ENCODE results near the gene DLG2.
"Not testable (repeated sequence)": the region's sequence is repeated elsewhere in the genome, so short reads cannot be mapped to it uniquely, and the experiment has no call there.

DLG2 gene

DNA sequence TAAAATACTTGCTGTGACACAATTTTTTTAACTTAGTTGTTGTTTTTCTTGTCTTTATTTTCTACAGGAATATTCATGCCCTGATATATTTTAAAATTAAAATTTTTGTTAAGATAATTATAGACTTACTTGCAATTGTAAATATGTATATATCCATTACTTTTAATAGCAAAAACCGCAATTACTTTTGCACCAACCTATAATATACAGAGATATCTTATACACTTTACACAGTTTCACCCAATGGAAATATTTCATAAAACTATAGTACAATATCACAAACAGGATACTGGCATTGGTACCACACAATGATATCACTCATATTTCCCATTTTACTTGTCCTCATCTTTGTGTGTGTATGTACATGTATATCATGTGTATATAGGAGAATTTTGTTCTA, 188.8 kb downstream of the DLG2 start:
- DNase-seq = no peak

GRCh38 chr11:85431319-85431718, 195.8 kb downstream of the DLG2 start:
- DNase-seq = no peak

- DNase-seq = no peak
These were observed 203.3 kb downstream of the DLG2 start for GRCh38 chr11:85423794-85424193.

GRCh38 chr11:85423316-85423715, 203.8 kb downstream of the DLG2 start:
- peak; percentile 16 for DNase-seq

DNA sequence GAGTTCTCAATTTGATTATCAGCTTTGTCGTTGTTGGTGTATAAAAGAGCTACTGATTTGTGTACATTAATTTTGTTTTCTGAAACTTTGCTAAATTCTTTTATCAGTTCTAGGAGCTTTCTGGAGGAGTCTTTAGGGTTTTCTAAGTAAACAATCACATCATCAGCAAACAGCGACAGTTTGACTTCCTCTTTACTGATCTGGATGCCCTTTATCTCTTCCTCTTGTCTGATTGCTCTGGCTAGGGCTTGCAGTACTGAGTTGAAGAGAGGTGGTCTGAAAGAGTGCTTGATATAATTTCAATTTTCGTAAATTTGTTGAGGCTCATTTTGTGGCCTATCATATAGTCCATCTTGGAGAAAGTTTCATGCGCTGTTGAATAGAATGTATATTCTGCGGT, 213.0 kb downstream of the DLG2 start:
- DNase-seq = no peak

DNA sequence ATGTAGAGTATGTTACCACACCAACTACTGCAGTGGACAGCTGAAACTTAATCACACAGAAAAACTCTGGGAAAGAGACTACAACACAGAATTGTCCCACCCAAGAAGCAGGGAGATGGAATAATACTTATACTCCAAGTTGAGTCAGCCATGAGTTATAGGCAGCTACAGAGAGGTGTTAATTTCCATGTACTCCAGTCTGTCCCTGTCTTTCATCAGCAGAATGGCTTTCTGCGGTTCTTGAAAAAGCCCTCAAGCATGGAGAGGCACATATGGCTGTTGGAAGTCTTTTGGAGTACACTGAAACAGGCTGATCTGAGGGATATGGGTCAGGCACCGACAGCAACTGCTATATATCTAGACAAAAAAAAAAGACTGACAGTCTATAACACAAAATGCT, 219.5 kb downstream of the DLG2 start:
- DNase-seq = peak; percentile 76

DNA sequence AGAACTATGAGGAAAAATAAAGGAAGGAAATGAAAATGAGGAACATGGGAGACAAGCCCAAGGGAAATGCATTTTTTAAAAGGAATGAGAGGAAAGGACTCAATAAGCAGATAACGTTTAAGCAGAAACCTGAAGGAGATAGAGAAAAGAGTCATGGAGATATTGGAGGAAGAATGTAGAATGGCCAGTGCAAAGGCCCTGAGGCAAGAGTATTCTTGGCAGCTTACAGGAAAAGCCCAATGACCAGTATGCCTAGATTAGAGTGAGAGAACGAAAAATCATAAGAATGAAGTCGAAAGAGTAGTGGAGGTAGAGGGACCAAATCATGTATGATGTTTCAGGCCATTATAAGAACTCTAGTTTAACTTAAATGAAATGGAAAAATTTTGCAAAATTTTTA, 220.3 kb downstream of the DLG2 start:
- no peak for DNase-seq

GRCh38 chr11:85406316-85406715, 220.8 kb downstream of the DLG2 start:
- DNase-seq = no peak

DNA sequence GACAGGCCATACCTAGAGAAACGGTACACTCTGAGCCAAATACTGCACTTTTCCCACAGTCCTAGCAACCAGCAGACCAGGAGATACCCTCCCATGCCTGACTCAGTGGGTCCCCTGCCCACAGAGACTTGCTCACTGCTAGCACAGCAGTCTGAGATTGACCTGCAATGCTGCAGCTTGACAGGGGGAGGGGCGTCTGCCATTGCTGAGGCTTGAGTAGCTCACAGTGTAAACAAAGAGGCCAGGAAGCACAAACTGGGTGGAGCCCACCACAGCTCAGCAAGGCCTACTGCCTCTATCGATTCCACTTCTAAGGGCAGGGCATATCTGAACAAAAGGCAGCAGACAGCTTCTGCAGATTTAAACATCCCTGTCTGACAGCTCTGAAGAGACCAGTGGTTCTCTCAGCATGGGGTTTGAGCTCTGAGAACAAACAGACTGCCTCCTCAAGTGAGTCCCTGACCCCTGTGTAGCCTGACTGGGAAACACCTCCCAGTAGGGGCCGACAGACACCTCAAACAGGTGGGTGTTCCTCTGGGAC, 231.6 kb downstream of the DLG2 start:
- not testable (repeated sequence) for DNase-seq

GRCh38 chr11:85394283-85394682, 232.9 kb downstream of the DLG2 start:
- DNase-seq = no peak

DNA sequence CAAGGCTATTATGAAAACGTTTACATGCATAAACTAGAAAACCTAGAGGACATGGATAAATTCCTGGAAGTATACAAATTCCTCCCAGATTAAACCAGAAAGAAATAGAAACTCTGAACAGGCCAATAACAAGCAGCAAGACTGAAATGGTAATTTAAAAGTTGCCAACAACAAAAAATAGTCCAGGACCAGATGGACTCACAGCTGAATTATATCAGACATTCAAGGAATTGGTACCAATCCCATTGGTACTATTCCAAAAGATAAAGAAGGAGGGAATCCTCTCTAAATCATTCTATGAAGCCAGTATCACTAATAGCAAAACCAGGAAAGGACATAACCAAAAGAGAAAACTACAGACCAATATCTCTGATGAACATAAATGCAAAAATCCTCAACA, 236.0 kb downstream of the DLG2 start:
- no peak for DNase-seq

DNA sequence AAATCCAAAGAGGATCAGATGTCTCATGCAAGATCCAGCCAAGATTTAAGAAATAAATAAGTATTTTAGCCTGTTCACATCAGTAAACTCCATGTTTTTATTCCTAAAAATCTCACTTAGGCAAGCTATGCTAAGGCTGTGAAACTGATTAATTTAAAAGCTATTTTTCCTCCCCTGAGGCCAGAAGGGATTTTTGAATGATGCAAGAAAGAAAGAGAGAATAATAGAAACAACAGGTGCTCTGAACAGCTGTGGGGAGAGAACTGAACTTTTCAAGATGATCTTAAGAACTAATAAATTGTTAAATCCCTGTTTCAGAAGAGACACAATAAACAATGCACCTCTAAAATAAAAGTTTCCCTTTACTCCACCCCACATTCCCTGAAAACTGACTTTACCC, 241.6 kb downstream of the DLG2 start:
- DNase-seq = no peak

- DNase-seq = no peak
These were observed 242.0 kb downstream of the DLG2 start for GRCh38 chr11:85385111-85385510.

GRCh38 chr11:85379066-85379465, 248.1 kb downstream of the DLG2 start:
- DNase-seq = no peak

- no peak for DNase-seq
These were observed 249.2 kb downstream of the DLG2 start for GRCh38 chr11:85377901-85378300.

- no peak for DNase-seq
These were observed 267.3 kb downstream of the DLG2 start for GRCh38 chr11:85359859-85360258.

DNA sequence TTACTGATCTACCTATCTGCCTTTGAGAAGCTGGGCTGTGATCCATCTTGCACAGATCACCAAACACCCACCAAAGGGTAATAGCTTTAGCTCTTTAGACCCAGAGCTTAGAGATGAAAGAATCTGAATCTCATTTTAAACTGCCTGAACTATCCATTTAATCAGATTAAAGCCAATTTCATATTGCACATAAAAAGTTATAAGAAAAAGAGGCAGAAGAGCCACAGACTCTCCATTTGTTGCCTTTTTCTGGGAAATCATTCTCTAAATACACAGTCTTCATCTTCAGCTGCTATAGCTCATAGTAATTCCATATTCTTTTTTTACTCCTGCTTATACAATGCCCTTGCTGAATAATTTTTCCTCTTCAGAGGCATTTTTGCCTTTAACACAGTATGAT, 271.2 kb downstream of the DLG2 start:
- no peak for DNase-seq

- not testable (repeated sequence) for DNase-seq
These were observed 277.6 kb downstream of the DLG2 start for GRCh38 chr11:85349539-85349938.

DNA sequence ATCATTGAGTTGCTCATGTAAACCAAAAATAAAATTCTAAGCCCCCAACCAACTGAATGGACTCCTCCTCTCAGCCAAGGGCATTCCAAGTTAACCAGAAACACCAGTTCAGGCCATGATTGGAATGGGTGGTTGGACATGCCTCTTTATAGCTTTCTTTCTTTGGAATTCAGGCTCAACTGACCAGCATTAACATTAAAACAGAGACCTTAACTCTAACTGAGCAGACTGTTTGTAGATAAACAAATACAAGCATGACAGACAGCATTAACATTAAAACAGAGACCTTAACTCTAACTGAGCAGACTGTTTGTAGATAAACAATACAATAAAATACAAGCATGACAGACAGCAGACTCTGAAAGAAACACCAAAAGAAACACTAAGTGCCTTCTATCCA, 278.2 kb downstream of the DLG2 start:
- no peak for DNase-seq

DNA sequence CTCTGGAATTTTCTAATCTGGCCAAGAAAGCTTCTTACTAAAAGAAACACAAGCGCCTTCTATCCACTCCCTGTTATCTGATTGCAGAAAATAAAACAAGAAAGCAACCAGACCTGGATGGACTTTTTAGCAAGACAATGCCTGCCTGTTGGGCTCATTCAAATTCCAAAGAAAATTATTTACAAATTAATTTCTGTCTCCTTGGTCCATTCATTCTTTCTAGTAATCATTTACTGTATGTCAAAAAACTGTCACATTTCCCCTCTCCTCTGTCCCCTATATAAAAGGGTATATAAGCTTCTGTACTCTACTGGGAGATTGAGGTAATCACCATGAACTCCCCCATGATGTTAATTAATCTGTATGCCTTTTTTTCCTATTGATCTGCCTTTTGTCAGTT, 279.9 kb downstream of the DLG2 start:
- no peak for DNase-seq

GRCh38 chr11:85346484-85346883, 280.7 kb downstream of the DLG2 start:
- no peak for DNase-seq

- DNase-seq = not testable (repeated sequence)
These were observed 286.3 kb downstream of the DLG2 start for GRCh38 chr11:85340846-85341245.

DNA sequence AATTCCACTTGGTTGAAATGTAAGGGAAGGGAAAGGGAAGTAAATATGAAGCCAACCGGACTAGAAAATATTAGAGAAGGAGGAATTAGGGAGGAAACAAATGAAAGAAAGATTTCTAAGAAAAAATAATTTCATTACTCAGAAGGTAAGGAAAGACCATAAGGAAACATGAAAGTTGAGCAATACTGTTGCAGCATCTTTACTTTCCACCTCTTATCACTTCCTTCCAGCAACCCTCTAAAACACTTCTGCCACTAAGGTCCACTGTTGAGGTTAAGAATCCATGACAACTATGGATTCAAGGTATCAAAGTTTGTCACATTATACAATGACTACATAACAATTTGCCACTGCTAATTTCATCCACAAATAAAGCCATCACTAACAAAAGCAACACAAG, 308.6 kb downstream of the DLG2 start:
- DNase-seq = no peak

DNA sequence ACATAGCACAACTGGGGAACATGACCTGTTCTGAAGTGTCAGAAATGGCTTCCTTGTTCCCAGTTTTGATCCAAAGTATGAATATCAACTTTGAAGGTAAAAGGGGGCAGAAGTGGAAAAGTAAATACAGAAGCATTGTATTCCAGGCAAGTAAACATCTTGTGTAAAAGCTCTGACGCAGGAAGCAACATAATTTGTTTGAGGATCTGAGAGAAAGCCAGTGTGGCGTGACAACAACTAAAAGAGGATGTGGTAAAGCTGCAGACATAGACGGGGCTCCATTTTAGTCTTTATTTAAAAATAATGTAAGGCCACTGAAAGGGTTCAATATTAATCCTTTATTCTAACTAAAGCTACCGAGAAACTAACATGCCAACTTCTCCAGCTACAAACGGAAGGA, 310.2 kb downstream of the DLG2 start:
- DNase-seq = no peak

- DNase-seq = no peak
These were observed 313.4 kb downstream of the DLG2 start for GRCh38 chr11:85313741-85314140.

DNA sequence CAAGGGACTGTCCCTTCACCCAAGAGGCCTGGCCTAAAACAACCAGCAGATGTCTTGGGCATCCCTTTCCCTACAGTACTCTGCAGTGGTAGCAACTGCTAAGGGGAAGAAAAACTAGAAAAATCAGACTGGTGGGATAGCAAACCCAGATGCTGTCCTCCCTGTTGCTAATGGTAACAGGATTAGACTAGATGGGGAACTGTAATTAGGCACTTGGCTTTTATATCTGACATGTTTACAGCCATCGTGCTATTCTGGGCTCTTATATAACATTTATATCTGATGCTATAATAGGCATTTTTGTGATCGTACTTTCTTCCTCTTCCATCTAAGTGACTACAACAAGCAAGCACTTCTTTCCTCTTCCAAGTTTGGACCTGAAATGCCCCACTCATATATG, 316.7 kb downstream of the DLG2 start:
- DNase-seq = no peak
